IPS DF 19.7 (cell line): Measurements from ENCODE around the gene SLC27A2.

Experiments used
- DNase-seq: peaks from one replicate; pipeline ENCODE4 v3.0.0-alpha.2; 2013; ENCODE audit warnings: low read depth, low spot score

SLC27A2 gene

GRCh38 chr15:50190723-50191122 is 8.7 kb downstream of the SLC27A2 start:
- no peak for DNase-seq

- DNase-seq: no peak
Observed at GRCh38 chr15:50192164-50192563, 10.2 kb downstream of the SLC27A2 start.

GRCh38 chr15:50192926-50193620 is 11.1 kb downstream of the SLC27A2 start:
- DNase-seq: no peak

GRCh38 chr15:50202003-50202402 is 20.0 kb downstream of the SLC27A2 start:
- no peak for DNase-seq

- no peak for DNase-seq
Observed at GRCh38 chr15:50206020-50206419, 24.0 kb downstream of the SLC27A2 start.

- no peak for DNase-seq
Observed at GRCh38 chr15:50209809-50210208, 27.8 kb downstream of the SLC27A2 start.

- DNase-seq: no peak
Observed at GRCh38 chr15:50210462-50211157, 28.6 kb downstream of the SLC27A2 start.

GRCh38 chr15:50218291-50218690 is 36.3 kb downstream of the SLC27A2 start:
- DNase-seq: no peak

GRCh38 chr15:50218691-50219090 is 36.7 kb downstream of the SLC27A2 start:
- DNase-seq: no peak

- DNase-seq: no peak
Observed at GRCh38 chr15:50219820-50220219, 37.8 kb downstream of the SLC27A2 start.

GRCh38 chr15:50222181-50222580 is 40.2 kb downstream of the SLC27A2 start:
- DNase-seq: no peak

GRCh38 chr15:50224606-50225005 is 42.6 kb downstream of the SLC27A2 start:
- DNase-seq: no peak

GRCh38 chr15:50225057-50225456 is 43.1 kb downstream of the SLC27A2 start:
- no peak for DNase-seq

GRCh38 chr15:50225938-50226337 is 43.9 kb downstream of the SLC27A2 start:
- DNase-seq: no peak

GRCh38 chr15:50227076-50227475 is 45.1 kb downstream of the SLC27A2 start:
- no peak for DNase-seq

- DNase-seq: no peak
Observed at GRCh38 chr15:50228866-50229265, 46.9 kb downstream of the SLC27A2 start.

- no peak for DNase-seq
Observed at GRCh38 chr15:50229336-50229735, 47.3 kb downstream of the SLC27A2 start.

- DNase-seq: no peak
Observed at GRCh38 chr15:50231761-50232160, 49.8 kb downstream of the SLC27A2 start.

- no peak for DNase-seq
Observed at GRCh38 chr15:50232791-50233190, 50.8 kb downstream of the SLC27A2 start.

GRCh38 chr15:50233192-50233736 is 51.3 kb downstream of the SLC27A2 start:
- no peak for DNase-seq

- no peak for DNase-seq
Observed at GRCh38 chr15:50234764-50235163, 52.8 kb downstream of the SLC27A2 start.

GRCh38 chr15:50235794-50236193 is 53.8 kb downstream of the SLC27A2 start:
- no peak for DNase-seq

- DNase-seq: no peak
Observed at GRCh38 chr15:50236433-50236832, 54.4 kb downstream of the SLC27A2 start.
